Measurements from ENCODE around the gene AGMO. TPM values are rescaled to one million over a fixed set of nuclear protein-coding genes. Genes with fewer than 3 reads are reported as not detected.

AGMO gene
- total RNA-seq, 6 experiments from 2014 or later, result 20.8 to 58.9 (median 33.7) TPM

- no peaks in the 10 kb centered on the region for H3K36me3 ChIP-seq
- WGBS (ENCODE audit: insufficient coverage, low coverage, low lambda C conversion rate, missing lambda C conversion rate), result 57% methylated on average over 5 of the region's 5 CpGs
- H3K4me3 ChIP-seq, result no peak overlapping the region
- no peaks in the 10 kb centered on the region for H3K9me3 ChIP-seq
- TF ChIP-seq POLR2A (IDR thresholded peaks at IDR 0.05), result no peak
- TF ChIP-seq CTCF (IDR thresholded peaks at IDR 0.05), result no peak
- H3K27me3 ChIP-seq, result no peaks in the 10 kb centered on the region
- DNase-seq (no peak), ATAC-seq (peak; percentile 21 to 78 (median 68))
- intact Hi-C loops (cut with DNase I), result no loop called here
- H3K27ac ChIP-seq, result no peak overlapping the region
- H3K4me1 ChIP-seq, result peaks cover 0 to 12% (median 0%) of the 10 kb centered on the region in 4 donors
Observed at GRCh38 chr7:15417341-15417988, 144.3 kb downstream of the AGMO start.

DNA sequence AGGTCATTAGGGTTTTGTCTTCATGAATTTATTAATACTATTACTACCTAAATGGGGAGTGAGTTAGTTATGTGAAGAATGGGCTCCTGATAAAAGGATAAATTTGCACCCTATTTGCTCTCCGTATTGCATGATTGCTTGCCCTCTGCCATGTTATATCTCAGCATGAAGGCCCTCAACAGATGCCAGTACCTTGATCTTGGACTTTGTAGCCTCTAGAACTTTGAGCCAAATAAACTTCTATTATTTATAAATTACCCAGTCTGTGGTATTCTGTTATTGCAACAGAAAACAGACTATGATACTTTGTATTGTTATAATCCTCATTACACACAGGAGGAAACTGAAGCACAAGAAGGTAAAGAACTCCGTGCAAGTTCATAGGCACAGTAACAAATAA, 150.8 kb downstream of the AGMO start:
- intact Hi-C loops (cut with DNase I), result no loop called here
- ATAC-seq (peak in 3 of 4 donors; percentile 48 to 88 (median 69)), DNase-seq (no peak)
- no peaks in the 10 kb centered on the region for H3K27me3 ChIP-seq
- no peak overlapping the region for H3K27ac ChIP-seq
- no peaks in the 10 kb centered on the region for H3K9me3 ChIP-seq
- no peaks in the 10 kb centered on the region for H3K36me3 ChIP-seq
- WGBS (ENCODE audit: insufficient coverage, low coverage, low lambda C conversion rate, missing lambda C conversion rate), result 36% methylated on average over 2 of the region's 2 CpGs
- TF ChIP-seq CTCF (IDR thresholded peaks at IDR 0.05) (no peak), POLR2A (IDR thresholded peaks at IDR 0.05) (no peak)
- no peaks in the 10 kb centered on the region for H3K4me1 ChIP-seq
- no peak overlapping the region for H3K4me3 ChIP-seq

DNA sequence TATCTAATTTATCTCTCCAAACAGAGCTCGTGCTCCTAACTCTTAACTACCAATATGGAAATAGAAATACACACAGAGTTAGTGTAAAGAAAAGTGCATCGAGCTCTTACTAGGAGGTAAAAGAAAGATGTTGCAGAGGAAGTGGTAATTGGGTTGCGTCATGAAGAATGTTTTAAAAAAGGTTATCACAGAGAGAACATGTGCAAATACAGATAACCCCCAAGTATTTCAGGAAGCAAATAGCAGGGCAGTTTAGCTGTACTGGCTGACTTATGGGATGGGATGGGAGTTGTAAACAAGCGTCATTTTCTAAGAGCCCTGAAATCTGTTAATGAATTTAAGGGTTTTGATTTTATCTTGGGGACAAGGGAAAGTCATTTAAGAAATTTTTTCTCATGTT, 153.9 kb downstream of the AGMO start:
- DNase-seq (no peak), ATAC-seq (peak; percentile 47 to 82 (median 67))
- 17% methylated on average over 4 of the region's 4 CpGs for WGBS (ENCODE audit: insufficient coverage, low coverage, low lambda C conversion rate, missing lambda C conversion rate)
- intact Hi-C loops (cut with DNase I), result no loop called here
- no peaks in the 10 kb centered on the region for H3K9me3 ChIP-seq
- no peaks in the 10 kb centered on the region for H3K36me3 ChIP-seq
- H3K27me3 ChIP-seq, result no peaks in the 10 kb centered on the region
- H3K27ac ChIP-seq, result no peak overlapping the region
- H3K4me1 ChIP-seq, result no peaks in the 10 kb centered on the region
- no peak overlapping the region for H3K4me3 ChIP-seq
- TF ChIP-seq CTCF (IDR thresholded peaks at IDR 0.05), result no peak
- no peak for TF ChIP-seq POLR2A (IDR thresholded peaks at IDR 0.05)

DNA sequence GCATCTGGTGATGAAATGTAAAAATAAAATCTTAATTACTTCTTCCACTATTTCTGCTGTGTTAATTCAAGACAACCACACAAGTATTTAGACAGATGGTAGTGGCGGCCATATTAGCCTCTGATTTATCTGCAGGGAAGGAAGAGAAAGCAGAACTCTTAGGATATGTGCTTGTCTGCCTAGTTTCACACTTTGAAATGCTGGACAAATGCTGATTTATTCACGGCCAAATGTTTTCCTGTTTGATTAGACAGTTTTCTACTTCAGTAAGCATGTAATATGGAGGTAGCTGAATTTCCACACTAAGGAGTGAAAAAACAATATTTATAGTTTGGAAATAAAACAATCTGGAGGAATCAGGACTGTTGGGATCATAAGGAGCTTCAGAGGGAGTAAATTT, 158.1 kb downstream of the AGMO start:
- DNase-seq (no peak), ATAC-seq (no peak)
- Histone ChIP-seq H3K27ac (no peak overlapping the region), H3K36me3 (no peaks in the 10 kb centered on the region), H3K4me3 (no peak overlapping the region), H3K9me3 (no peaks in the 10 kb centered on the region), H3K27me3 (no peaks in the 10 kb centered on the region), H3K4me1 (peaks cover 0 to 3% (median 0%) of the 10 kb centered on the region in 4 donors)
- no peak for TF ChIP-seq POLR2A (IDR thresholded peaks at IDR 0.05)
- TF ChIP-seq CTCF (IDR thresholded peaks at IDR 0.05), result no peak
- intact Hi-C loops (cut with DNase I), result no loop called here
- WGBS (ENCODE audit: insufficient coverage, low coverage, low lambda C conversion rate, missing lambda C conversion rate), result 36% methylated on average over 2 of the region's 2 CpGs

Data from right lobe of liver (tissue), 6 donors.